22Rv1 (cell line): ENCODE data around the gene IMMP2L.
"Not testable (repeated sequence)": the region's sequence is repeated elsewhere in the genome, so short reads cannot be mapped to it uniquely, and the experiment has no call there.

Source experiments
- H3K27ac ChIP-seq: fragments of 450-650 bp; 2 replicates; pipeline ENCODE4 v1.5.1; 2017
- ZFX ChIP-seq: fragments of 450-650 bp; IDR thresholded peaks from 2 replicates; pipeline ENCODE4 v1.6.1; 2017; ENCODE audit warnings: antibody characterized with exemption, borderline replicate concordance
- TF ChIP-seq, protein P1 (sequence below): fragments of 450-650 bp; IDR thresholded peaks from 2 replicates; pipeline ENCODE4 v1.5.1; 2017; ENCODE audit warnings: mild to moderate bottlenecking

Gene IMMP2L

DNA sequence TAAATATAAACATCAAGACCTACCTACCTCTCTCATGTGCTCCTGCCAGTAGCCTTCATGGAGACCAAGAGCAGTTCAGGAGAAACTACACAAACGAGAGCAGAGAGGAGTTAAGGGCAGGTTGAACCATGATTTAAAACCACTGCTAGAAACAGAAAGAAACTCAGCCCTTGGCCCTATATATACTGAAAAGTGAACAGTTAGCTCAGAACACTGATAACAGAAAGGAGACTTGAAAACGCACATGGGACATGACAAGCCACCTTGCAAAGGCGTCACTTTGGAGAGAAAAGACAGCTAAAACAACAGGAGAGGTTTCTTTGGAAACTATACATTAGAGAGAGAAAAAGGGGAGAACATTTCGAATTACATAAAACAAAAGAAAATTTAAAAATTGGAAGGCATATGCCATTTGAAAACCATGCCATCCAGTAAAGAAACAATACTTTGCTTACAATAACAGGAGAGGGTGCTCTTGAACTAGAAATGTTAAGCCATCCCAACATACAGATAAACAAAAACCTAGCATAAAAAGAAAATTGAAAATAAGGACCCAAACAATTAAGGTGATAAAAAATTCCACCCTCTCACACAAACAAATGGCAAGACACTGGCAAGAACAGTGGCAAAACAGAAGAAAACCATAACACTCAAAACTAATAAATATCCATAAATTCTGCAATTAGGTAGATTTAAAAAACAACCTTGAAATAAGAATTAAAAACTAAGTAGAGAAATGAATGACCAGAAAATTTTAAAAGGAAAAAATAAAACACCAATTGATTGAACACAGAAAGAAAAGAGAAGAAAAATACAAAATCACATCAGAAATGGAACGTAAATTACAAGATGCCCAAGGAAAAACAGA lies 232.7 kb downstream of the IMMP2L start:
- TF ChIP-seq ZFX = no peak
- TF ChIP-seq, protein P1, sequence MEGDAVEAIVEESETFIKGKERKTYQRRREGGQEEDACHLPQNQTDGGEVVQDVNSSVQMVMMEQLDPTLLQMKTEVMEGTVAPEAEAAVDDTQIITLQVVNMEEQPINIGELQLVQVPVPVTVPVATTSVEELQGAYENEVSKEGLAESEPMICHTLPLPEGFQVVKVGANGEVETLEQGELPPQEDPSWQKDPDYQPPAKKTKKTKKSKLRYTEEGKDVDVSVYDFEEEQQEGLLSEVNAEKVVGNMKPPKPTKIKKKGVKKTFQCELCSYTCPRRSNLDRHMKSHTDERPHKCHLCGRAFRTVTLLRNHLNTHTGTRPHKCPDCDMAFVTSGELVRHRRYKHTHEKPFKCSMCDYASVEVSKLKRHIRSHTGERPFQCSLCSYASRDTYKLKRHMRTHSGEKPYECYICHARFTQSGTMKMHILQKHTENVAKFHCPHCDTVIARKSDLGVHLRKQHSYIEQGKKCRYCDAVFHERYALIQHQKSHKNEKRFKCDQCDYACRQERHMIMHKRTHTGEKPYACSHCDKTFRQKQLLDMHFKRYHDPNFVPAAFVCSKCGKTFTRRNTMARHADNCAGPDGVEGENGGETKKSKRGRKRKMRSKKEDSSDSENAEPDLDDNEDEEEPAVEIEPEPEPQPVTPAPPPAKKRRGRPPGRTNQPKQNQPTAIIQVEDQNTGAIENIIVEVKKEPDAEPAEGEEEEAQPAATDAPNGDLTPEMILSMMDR = 0 out of 2 replicates have a peak, but pooled peaks have one; percentile 9
- no peak overlapping the region for H3K27ac ChIP-seq

- no peak overlapping the region for H3K27ac ChIP-seq
- TF ChIP-seq, protein P1 = no peak
- TF ChIP-seq ZFX = no peak
These were observed 233.8 kb downstream of the IMMP2L start for GRCh38 chr7:111328487-111328886.

- TF ChIP-seq, protein P1 = no peak
- no peak for TF ChIP-seq ZFX
These were observed 237.5 kb downstream of the IMMP2L start for GRCh38 chr7:111324776-111325175.

GRCh38 chr7:111324228-111324627 lies 238.1 kb downstream of the IMMP2L start:
- no peak overlapping the region for H3K27ac ChIP-seq
- TF ChIP-seq, protein P1 = no peak
- TF ChIP-seq ZFX = no peak

More at GRCh38 chr7:111324776-111325175, 237.5 kb downstream of the IMMP2L start:
- H3K27ac ChIP-seq = no peak overlapping the region

DNA sequence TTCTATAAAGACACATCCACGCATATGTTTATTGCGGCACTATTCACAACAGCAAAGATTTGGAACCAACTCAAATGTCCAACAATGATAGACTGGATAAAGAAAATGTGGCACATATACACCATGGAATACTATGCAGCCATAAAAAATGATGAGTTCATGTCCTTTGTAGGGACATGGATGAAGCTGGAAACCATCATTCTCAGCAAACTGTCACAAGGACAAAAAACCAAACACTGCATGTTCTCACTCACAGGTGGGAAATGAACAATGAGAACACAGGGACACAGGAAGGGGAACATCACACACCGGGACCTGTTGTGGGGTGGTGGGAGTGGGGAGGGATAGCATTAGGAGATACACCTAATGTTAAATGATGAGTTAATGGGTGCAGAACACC lies 238.6 kb downstream of the IMMP2L start:
- H3K27ac ChIP-seq = not testable (repeated sequence)

DNA sequence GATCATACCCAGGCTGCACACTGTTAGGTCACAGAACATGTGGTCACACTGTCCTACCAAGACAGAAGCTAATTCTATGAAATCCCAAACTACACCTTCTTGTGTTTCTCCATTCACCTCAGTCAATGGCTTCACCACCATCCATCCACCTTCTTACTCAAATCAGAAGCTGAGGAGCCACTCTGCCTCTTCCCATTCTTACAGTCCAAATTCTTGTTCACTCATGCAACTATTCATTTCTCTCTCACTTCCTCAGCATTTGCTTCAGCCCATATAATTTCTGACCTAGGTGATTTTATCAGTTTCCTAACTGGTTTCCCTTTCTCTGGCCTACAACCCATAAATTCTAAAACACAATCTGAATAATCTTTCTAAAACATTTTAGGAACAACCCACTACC lies 242.2 kb downstream of the IMMP2L start:
- TF ChIP-seq ZFX = no peak
- TF ChIP-seq, protein P1 = no peak

DNA sequence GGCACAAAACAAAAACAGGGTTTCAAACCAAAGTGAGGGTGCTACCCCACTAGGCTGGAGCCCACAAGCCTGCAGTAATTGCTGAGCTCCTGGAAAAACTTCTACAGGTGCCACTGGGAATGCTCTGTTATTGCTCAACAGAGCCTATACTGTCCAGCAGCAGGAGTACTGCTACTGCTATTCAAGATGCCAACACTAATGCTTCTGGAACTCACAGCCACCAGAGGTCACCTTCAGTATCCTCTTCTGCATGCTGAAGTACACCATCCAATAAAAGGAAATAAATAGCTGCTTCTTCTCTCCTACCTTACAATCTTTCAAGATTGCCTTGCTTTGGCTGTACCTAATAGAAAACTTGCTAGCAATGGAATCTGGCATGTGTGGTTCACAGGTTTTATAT lies 249.3 kb downstream of the IMMP2L start:
- no peak for TF ChIP-seq ZFX
- TF ChIP-seq, protein P1 = peak; percentile 11; the same call in 1 of the 2 replicates
- no peak overlapping the region for H3K27ac ChIP-seq

More for the DNA sequence above, 242.2 kb downstream of the IMMP2L start:
- no peak overlapping the region for H3K27ac ChIP-seq

DNA sequence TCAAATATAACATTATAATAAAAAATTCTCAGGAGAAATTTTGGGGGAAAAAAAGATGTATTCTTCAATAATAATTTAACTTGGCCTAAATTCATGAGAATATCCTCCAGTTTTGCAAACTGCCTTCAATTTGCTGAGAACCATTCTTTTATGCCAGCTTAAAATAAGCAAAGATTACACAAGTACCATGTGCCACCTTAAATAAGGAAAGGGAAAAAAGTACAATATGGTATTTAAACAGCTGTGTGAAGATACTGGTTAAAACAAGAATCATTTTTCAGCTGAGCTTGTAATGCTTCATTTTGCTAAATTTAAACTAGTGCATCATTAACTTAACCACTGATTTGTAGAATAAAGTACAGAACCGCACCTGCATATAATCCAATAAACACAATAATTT lies 253.6 kb downstream of the IMMP2L start:
- no peak overlapping the region for H3K27ac ChIP-seq
- TF ChIP-seq ZFX = no peak
- TF ChIP-seq, protein P1 = no peak
